Activated CD4-positive, alpha-beta T cell treated with anti-CD3 and anti-CD28 coated beads, Interleukin-2, amount 10 ng/mL, durations not matched to agents 24 days and 14 days (primary cell): ENCODE data around the gene KDM1B. TPM values are rescaled to one million over a fixed set of nuclear protein-coding genes. Genes with fewer than 3 reads are reported as not detected.
"Not testable (repeated sequence)": the region's sequence is repeated elsewhere in the genome, so short reads cannot be mapped to it uniquely, and the experiment has no call there.

Experiments
- DNase-seq: peaks from one replicate; pipeline ENCODE4 v3.0.0; 2022
- H3K27ac Mint-ChIP-seq: one replicate; pipeline ENCODE4 v1.8.0; 2022; ENCODE audit warnings: mild to moderate bottlenecking, mixed read lengths
- H3K27me3 Mint-ChIP-seq: one replicate; pipeline ENCODE4 v1.8.0; 2022; ENCODE audit warnings: mixed read lengths
- H3K36me3 Mint-ChIP-seq: one replicate; pipeline ENCODE4 v1.8.0; 2022; ENCODE audit warnings: low read depth, mild to moderate bottlenecking, mixed read lengths
- H3K4me1 Mint-ChIP-seq: one replicate; pipeline ENCODE4 v1.8.0; 2021; ENCODE audit warnings: mixed read lengths
- H3K4me3 Mint-ChIP-seq: one replicate; pipeline ENCODE4 v1.8.0; 2022; ENCODE audit warnings: mild to moderate bottlenecking, moderate library complexity, mixed read lengths
- H3K9me3 Mint-ChIP-seq: one replicate; pipeline ENCODE4 v1.8.0; 2021; ENCODE audit warnings: mixed read lengths
- intact Hi-C: fragments of 100-400 bp; cut with micrococcal nuclease; formaldehyde crosslinking; loops from one replicate; pipeline ENCODE4 v1.15.1; 2023
- total RNA-seq: library from RNA; stranded (reverse); gene quantifications from 2 replicates; pipeline ENCODE4 v1.2.3, GENCODE V29; 2022

Gene KDM1B
- total RNA-seq, 1 donor from 2014 or later, result 8.6 TPM

- no peak for DNase-seq
- no peak overlapping the region for H3K27ac Mint-ChIP-seq
- H3K4me1 Mint-ChIP-seq, result peaks cover 2% of the 10 kb centered on the region
- intact Hi-C loops, result no loop called here
- no peaks in the 10 kb centered on the region for H3K9me3 Mint-ChIP-seq
- no peak overlapping the region for H3K4me3 Mint-ChIP-seq
- no peaks in the 10 kb centered on the region for H3K27me3 Mint-ChIP-seq
- H3K36me3 Mint-ChIP-seq, result peaks cover 4% of the 10 kb centered on the region
Observed at GRCh38 chr6:18136260-18136659, 19.0 kb upstream of the KDM1B start.

DNA sequence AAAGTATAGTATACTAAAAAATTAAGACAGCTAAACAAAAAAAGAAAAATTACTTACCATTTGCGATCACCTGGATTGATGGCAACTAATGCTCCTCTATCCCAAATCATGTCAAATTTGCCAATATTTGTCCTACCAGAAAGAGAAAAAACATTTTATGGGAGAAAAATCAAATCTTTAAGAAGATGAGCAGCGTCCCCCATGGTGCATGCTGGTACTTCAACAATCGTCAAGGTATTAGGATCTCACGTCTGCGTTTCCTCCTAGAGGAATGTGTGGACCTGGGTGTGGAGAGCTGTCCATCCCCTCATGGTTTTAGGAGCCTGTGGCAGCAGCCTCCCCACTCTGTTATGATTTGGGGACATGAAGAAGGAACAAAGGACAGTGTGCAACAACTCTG, 16.3 kb upstream of the KDM1B start:
- H3K36me3 Mint-ChIP-seq, result peaks cover 3% of the 10 kb centered on the region
- intact Hi-C loops, result no loop called here
- H3K4me3 Mint-ChIP-seq, result no peak overlapping the region

GRCh38 chr6:18139935-18140621, 15.1 kb upstream of the KDM1B start:
- Mint-ChIP-seq H3K4me3 (no peak overlapping the region), H3K27me3 (no peaks in the 10 kb centered on the region), H3K4me1 (no peaks in the 10 kb centered on the region), H3K9me3 (no peaks in the 10 kb centered on the region), H3K27ac (no peak overlapping the region), H3K36me3 (peaks cover 3% of the 10 kb centered on the region)
- DNase-seq, result no peak
- intact Hi-C loops, result no loop called here

More for the DNA sequence above, 16.3 kb upstream of the KDM1B start:
- Mint-ChIP-seq H3K9me3 (no peaks in the 10 kb centered on the region), H3K27ac (no peak overlapping the region), H3K27me3 (no peaks in the 10 kb centered on the region), H3K4me1 (peaks cover 2% of the 10 kb centered on the region)
- no peak for DNase-seq

- Mint-ChIP-seq H3K27me3 (no peaks in the 10 kb centered on the region), H3K27ac (no peak overlapping the region), H3K4me3 (no peak overlapping the region), H3K9me3 (no peaks in the 10 kb centered on the region), H3K36me3 (peaks cover 3% of the 10 kb centered on the region), H3K4me1 (no peaks in the 10 kb centered on the region)
- intact Hi-C loops, result no loop called here
- no peak for DNase-seq
Observed at GRCh38 chr6:18141805-18142590, 13.2 kb upstream of the KDM1B start.

- no peaks in the 10 kb centered on the region for H3K27me3 Mint-ChIP-seq
- H3K27ac Mint-ChIP-seq, result no peak overlapping the region
- no peak overlapping the region for H3K4me3 Mint-ChIP-seq
- H3K36me3 Mint-ChIP-seq, result peaks cover 3% of the 10 kb centered on the region
- H3K9me3 Mint-ChIP-seq, result no peaks in the 10 kb centered on the region
- H3K4me1 Mint-ChIP-seq, result peaks cover 2% of the 10 kb centered on the region
- intact Hi-C loops, result no loop called here
- no peak for DNase-seq
Observed at GRCh38 chr6:18142591-18142861, 12.7 kb upstream of the KDM1B start.

DNA sequence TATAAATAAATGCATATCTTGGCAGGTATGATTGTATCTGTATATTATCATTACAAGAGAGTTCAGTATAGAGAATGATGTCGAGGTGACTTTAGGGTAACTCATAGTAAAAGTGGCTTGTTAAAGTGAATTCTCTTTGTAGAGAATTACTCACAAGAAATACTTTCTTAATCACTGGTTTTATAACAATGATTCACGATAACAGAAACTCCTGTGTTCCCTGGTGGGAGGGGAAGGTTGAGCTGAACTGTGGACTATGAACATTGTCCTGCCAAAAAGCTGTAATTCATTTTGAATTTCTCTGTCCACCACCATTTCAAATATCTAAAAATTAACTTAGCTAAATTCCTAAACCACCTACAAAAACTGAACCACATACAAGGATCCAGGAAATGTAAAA, 8.1 kb upstream of the KDM1B start:
- Mint-ChIP-seq H3K9me3 (no peaks in the 10 kb centered on the region), H3K27ac (no peak overlapping the region), H3K36me3 (peaks cover 4% of the 10 kb centered on the region), H3K27me3 (no peaks in the 10 kb centered on the region), H3K4me3 (no peak overlapping the region), H3K4me1 (peaks cover 7% of the 10 kb centered on the region)
- intact Hi-C loops, result no loop called here
- no peak for DNase-seq

DNA sequence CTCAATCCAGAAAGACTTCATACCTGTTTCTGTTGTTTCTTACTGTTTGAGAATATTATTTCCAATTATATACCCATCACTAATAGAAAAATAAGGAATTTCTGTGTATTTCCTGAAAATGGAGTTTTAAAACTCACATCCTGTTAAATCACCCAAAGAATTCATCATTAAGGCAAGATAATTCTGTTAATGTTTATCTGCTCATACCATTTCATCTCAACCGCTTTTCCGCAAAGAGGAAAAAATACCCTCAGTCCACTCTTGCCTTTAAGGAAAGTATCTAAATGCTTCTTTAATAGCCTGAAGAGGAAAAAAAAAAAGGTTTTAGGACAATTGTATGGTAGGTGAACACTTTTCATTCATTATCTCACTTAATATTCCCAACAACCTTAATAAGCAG, 7.6 kb upstream of the KDM1B start:
- Mint-ChIP-seq H3K4me3 (no peak overlapping the region), H3K27ac (no peak overlapping the region), H3K9me3 (peaks cover under 1% of the 10 kb centered on the region), H3K4me1 (peaks cover 9% of the 10 kb centered on the region), H3K27me3 (no peaks in the 10 kb centered on the region), H3K36me3 (peaks cover 4% of the 10 kb centered on the region)
- DNase-seq, result no peak
- intact Hi-C loops, result no loop called here

DNA sequence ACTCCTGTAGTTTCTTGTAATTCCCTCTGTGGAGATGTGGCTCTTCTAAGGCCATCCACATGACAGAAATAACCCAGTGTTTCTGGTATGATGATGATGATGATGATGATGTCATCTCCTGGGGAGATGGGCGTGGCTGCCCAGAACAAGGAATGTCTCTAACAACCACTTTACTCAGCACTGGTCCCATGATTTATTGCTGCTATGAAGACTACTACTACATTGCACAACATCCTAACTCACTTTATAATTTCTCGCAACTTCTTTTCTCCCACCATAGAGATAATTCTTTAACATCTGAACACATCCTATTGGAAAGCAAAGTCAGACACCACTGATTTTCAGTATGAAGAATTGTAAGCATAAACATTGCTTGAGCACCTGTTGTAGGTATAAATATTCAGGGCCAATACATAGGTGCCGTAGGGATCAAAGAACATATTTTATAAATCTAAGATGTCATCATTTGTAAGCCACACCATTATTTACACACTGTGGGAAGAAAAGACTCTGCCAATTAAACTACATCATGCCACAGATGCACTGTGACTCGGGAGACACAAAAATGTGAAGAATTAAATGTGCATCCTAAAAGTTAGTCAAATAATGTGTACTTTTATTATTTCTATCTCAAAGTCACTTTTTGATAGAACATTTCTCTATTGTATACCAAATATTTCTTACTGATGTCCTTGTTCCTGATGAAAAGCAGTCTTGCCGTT, 6.8 kb upstream of the KDM1B start:
- H3K9me3 Mint-ChIP-seq, result peaks cover 6% of the 10 kb centered on the region
- H3K4me3 Mint-ChIP-seq, result no peak overlapping the region
- no peak overlapping the region for H3K27ac Mint-ChIP-seq

GRCh38 chr6:18151391-18151790, 3.8 kb upstream of the KDM1B start:
- H3K27me3 Mint-ChIP-seq, H3K36me3 Mint-ChIP-seq, intact Hi-C loops, H3K27ac Mint-ChIP-seq, H3K9me3 Mint-ChIP-seq, H3K4me3 Mint-ChIP-seq, DNase-seq: not testable (repeated sequence)
- peaks cover 27% of the 10 kb centered on the region for H3K4me1 Mint-ChIP-seq

More for the DNA sequence above, 6.8 kb upstream of the KDM1B start:
- DNase-seq, result no peak
- Mint-ChIP-seq H3K27me3 (no peaks in the 10 kb centered on the region), H3K4me1 (peaks cover 15% of the 10 kb centered on the region), H3K36me3 (peaks cover 4% of the 10 kb centered on the region)
- intact Hi-C loops, result no loop called here

DNA sequence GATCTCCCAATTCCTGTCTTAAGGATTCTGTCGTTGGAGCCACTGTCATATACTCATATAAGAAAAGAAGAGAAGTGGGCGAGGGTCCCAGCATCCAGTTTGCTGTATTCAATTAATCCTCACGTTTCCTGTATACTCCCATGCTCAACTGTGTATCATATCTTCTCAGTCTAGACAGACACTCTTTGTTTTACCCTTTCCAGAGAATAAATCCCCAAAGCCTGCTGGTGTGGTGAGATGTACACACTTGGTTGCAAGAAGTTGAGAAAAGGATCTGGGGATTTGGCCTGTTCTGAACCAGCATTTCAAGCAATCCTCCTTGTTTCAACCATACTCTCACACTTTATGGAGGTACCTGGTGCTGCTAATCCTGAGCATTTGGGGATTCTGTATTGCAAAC, 3.4 kb upstream of the KDM1B start:
- peaks cover 4% of the 10 kb centered on the region for H3K36me3 Mint-ChIP-seq
- H3K4me3 Mint-ChIP-seq, result no peak overlapping the region
- H3K4me1 Mint-ChIP-seq, result peaks cover 27% of the 10 kb centered on the region
- H3K9me3 Mint-ChIP-seq, result peaks cover 6% of the 10 kb centered on the region
- H3K27ac Mint-ChIP-seq, result no peak overlapping the region
- intact Hi-C loops, result no loop called here
- DNase-seq, result no peak
- peaks cover 4% of the 10 kb centered on the region for H3K27me3 Mint-ChIP-seq

GRCh38 chr6:18153311-18153703, 1.9 kb upstream of the KDM1B start:
- Mint-ChIP-seq H3K27ac (no peak overlapping the region), H3K27me3 (peaks cover 4% of the 10 kb centered on the region), H3K9me3 (peaks cover 6% of the 10 kb centered on the region), H3K36me3 (peaks cover 3% of the 10 kb centered on the region), H3K4me3 (no peak overlapping the region), H3K4me1 (peaks cover 23% of the 10 kb centered on the region)
- intact Hi-C loops, result no loop called here
- DNase-seq, result no peak

- Mint-ChIP-seq H3K4me3 (peak within 1 kb of the TSS; percentile 97), H3K36me3 (no peaks in the 10 kb centered on the region), H3K27me3 (peaks cover 4% of the 10 kb centered on the region), H3K4me1 (peaks cover 20% of the 10 kb centered on the region), H3K27ac (peak within 1 kb of the TSS; percentile 92), H3K9me3 (peaks cover 6% of the 10 kb centered on the region)
- no peak for DNase-seq
- intact Hi-C loops, result loop anchor here (1.0 to 2.0 kb wide), 5 partner anchors 32 to 554 kb away; partner anchors contain the start of genes FAM8A1, NHLRC1 and NUP153
Observed at GRCh38 chr6:18154507-18155149, 594 bp upstream of the KDM1B start, which contains the start of gene TPMT. TPMT (minus strand) TSS chr6:18155077; CDS start chr6:18149127, 5,950 bp downstream.

DNA sequence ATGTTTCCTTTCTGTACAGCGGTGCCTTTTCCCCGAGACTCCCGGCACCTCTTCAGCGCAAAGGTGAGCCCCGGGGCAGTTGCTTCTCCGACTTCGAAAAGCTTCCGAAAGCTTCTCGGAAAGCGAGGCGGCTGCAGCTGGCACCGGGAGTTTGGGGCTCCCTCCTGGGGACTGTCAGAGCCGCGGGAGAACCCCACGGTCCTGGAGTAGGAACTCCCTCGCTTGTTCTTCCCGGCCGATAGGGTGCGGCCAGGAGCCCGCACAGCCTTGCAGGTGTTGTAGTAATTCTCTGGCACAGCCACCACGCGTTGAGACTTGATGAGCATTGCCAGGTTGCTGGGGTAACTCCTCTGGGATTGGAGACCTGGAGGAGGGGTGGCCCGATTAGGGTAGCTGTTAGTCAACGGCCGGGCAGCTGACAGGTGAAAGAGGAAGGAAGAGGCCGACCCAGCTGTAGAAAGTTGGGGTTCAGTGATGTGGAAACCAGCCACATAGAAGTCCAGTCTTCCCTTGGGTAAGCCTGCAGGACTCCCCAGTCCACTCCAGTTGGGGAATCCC, 721 bp downstream of the KDM1B start:
- Mint-ChIP-seq H3K4me1 (peaks cover 21% of the 10 kb centered on the region), H3K27me3 (peaks cover 4% of the 10 kb centered on the region), H3K9me3 (peaks cover 6% of the 10 kb centered on the region), H3K4me3 (peak overlapping the region; percentile 97), H3K36me3 (peaks cover 5% of the 10 kb centered on the region), H3K27ac (peak overlapping the region; percentile 92)
- intact Hi-C loops, result loop anchor here (1.0 to 2.0 kb wide), 5 partner anchors 33 to 555 kb away; partner anchors contain the start of genes FAM8A1, NHLRC1 and NUP153
- peak; percentile 83 for DNase-seq
